Nephron (organoid): ENCODE data around the gene PTPRCAP.

Experiments
- H3K27ac Mint-ChIP-seq, 3 experiments: 2 replicates each; pipeline ENCODE4 v1.8.0; 2020; ENCODE audit warnings: mixed read lengths in 3 of 3, mild to moderate bottlenecking in 2 of 3, moderate library complexity in 1 of 3
- H3K27me3 Mint-ChIP-seq: 2 replicates; pipeline ENCODE4 v1.8.0; 2021; ENCODE audit warnings: low read depth, mild to moderate bottlenecking, moderate library complexity, mixed read lengths
- H3K36me3 Mint-ChIP-seq: 2 replicates; pipeline ENCODE4 v1.8.0; 2020; ENCODE audit warnings: low read depth, mixed read lengths
- H3K4me1 Mint-ChIP-seq: 2 replicates; pipeline ENCODE4 v1.8.0; 2020; ENCODE audit warnings: mixed read lengths
- H3K4me3 Mint-ChIP-seq, 3 experiments: 2 replicates each; pipeline ENCODE4 v1.8.0; 2020; ENCODE audit warnings: mild to moderate bottlenecking in 3 of 3, mixed read lengths in 3 of 3, moderate library complexity in 2 of 3
- H3K9me3 Mint-ChIP-seq: 2 replicates; pipeline ENCODE4 v1.8.0; 2020; ENCODE audit warnings: mixed read lengths
- CTCF ChIP-seq, 3 experiments: fragments of 200-600 bp; sonication (generic); IDR thresholded peaks; one replicate each; pipeline ENCODE4 v1.5.0; 2021; ENCODE audit warnings: antibody characterized with exemption in 3 of 3; ENCODE audit not compliant: unreplicated experiment in 3 of 3

PTPRCAP gene

DNA sequence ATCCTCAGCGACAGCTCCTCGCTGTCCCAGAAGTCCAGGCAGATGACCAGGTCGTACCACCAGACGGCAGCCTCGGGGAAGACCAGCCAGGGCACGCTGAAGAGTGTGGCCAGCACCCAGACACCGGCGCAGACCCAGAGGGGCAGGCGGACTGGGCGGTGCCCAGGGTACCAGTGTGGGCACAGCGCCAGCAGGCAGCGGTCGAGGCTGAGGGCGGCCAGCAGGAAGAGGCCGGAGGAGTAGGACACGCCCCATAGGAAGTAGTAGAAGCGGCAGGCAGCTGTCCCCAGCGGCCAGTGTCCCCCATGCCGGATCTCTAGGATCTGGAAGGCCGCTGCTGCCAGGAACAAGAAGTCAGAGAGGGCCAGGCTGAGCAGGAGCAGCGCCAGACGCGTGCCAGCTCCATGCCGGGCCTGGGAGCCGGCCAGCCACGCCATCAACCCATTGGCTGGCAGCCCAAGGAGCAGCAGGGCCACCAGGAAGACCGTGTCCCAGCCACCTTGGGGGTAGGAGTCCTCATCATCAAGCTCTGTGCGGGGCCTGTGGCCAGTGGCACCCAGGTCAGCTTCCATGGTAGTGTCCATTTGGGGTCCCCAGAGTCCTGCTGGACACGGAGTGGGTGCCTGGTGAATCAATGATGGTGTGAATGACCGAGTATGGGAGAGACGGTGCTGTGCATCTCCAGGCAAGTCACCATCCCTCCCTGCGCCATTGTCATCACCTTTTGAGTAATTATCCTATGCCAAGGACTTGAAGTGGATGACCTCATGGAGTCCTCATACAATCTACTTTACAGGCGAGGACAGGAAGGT, 14.9 kb upstream of the PTPRCAP start, which contains the start of gene GPR152:
Gene GPR152, minus strand, starts transcription at position 589 of the 812 bp plus-strand sequence. Its CDS starts 5 bp downstream, at position 584.
- no peak for TF ChIP-seq CTCF (IDR thresholded peaks at IDR 0.05; ENCODE audit: unreplicated experiment in 3 of 3)
- H3K27me3 Mint-ChIP-seq: peaks cover 5% of the 10 kb centered on the region
- no peaks in the 10 kb centered on the region for H3K36me3 Mint-ChIP-seq
- H3K27ac Mint-ChIP-seq: no peak within 1 kb of the TSS
- no peaks in the 10 kb centered on the region for H3K9me3 Mint-ChIP-seq
- no peaks in the 10 kb centered on the region for H3K4me1 Mint-ChIP-seq
- H3K4me3 Mint-ChIP-seq: no peak within 1 kb of the TSS

DNA sequence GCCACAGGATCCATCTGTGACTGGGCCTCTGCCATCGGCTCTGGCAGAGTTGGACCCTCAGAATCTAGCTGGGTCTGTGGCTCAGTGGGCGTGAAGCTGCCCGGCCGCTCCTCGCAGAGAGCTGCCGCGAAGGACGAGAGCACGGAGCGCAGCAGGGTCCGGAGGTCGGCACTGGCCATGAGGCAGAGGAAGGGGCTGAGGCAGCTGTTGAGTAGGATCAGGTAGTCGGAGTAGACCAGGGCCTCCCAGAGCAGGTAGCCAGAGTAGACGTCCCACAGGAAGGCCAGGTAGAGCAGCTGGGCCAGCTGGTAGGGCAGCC, 14.1 kb upstream of the PTPRCAP start:
- Mint-ChIP-seq H3K4me3 (no peak overlapping the region), H3K27me3 (peaks cover 5% of the 10 kb centered on the region), H3K27ac (no peak overlapping the region), H3K9me3 (no peaks in the 10 kb centered on the region), H3K4me1 (no peaks in the 10 kb centered on the region), H3K36me3 (no peaks in the 10 kb centered on the region)
- TF ChIP-seq CTCF (IDR thresholded peaks at IDR 0.05; ENCODE audit: unreplicated experiment in 3 of 3): no peak

GRCh38 chr11:67450796-67451657, 13.5 kb upstream of the PTPRCAP start:
- TF ChIP-seq CTCF (IDR thresholded peaks at IDR 0.05; ENCODE audit: unreplicated experiment in 3 of 3): no peak
- H3K36me3 Mint-ChIP-seq: no peaks in the 10 kb centered on the region
- H3K4me3 Mint-ChIP-seq: no peak overlapping the region
- H3K27ac Mint-ChIP-seq: no peak overlapping the region
- no peaks in the 10 kb centered on the region for H3K4me1 Mint-ChIP-seq
- no peaks in the 10 kb centered on the region for H3K9me3 Mint-ChIP-seq
- H3K27me3 Mint-ChIP-seq: peaks cover 5% of the 10 kb centered on the region

DNA sequence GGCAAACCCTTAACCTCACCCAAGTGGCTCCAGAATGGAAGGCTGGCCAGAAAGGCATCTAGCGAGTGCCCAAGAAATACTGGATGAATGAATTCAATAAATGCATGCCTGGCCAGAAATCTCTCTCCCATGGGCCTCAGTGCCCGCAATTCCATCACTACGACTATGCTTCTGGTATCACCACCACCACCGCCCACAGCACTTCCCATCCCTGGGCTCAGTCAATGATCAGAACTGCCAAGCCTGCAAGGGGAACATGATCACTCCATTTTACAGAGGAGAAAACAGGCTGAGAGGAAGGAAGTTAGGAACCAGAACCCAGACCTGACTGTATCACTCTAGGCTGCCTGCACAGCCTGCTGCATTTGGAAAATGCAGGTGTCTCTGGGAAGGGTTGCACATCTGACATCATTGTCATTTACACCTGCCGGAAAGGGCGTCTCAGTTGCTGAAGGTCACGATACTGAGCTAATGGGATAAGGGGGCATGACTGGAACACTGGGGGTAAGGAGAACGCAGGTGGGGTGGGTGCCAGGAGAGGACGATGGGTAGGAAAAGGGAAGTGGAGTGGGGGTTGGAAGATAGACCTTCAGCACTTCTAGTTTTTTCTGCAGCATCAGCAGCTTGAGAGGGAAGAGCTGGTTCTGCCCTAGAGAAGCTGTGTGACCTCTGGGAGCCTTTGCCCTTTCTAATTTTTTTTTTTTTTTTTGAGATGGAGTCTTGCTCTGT, 11.8 kb upstream of the PTPRCAP start:
- H3K27ac Mint-ChIP-seq: peak overlapping the region in 2 of 3 experiments; percentile 15 to 21
- no peaks in the 10 kb centered on the region for H3K4me1 Mint-ChIP-seq
- no peaks in the 10 kb centered on the region for H3K9me3 Mint-ChIP-seq
- peaks cover 5% of the 10 kb centered on the region for H3K27me3 Mint-ChIP-seq
- H3K4me3 Mint-ChIP-seq: no peak overlapping the region
- no peak for TF ChIP-seq CTCF (IDR thresholded peaks at IDR 0.05; ENCODE audit: unreplicated experiment in 3 of 3)
- no peaks in the 10 kb centered on the region for H3K36me3 Mint-ChIP-seq

DNA sequence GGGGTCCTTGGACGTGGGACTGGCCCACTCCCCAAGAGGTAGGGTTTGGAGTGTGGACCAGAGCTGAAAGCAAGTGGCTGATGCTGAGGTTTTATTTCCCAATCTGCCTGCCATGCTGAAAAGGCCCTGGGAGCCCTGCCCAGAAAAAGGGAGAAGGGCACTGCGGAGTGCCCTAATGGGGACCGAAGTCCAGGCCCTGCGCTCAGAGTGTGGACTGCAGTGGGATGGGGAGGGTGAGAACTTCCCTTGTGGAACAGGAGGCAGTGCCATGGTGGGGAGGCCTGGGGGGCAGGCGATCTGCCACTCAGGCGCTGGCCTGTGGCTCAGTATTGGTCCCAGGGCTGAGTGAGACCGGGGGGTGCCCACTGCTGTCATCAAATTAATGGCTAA, 10.7 kb upstream of the PTPRCAP start:
- TF ChIP-seq CTCF (IDR thresholded peaks at IDR 0.05; ENCODE audit: unreplicated experiment in 3 of 3): no peak
- H3K36me3 Mint-ChIP-seq: no peaks in the 10 kb centered on the region
- no peaks in the 10 kb centered on the region for H3K4me1 Mint-ChIP-seq
- H3K27ac Mint-ChIP-seq: no peak overlapping the region
- no peaks in the 10 kb centered on the region for H3K9me3 Mint-ChIP-seq
- H3K27me3 Mint-ChIP-seq: peaks cover 5% of the 10 kb centered on the region
- H3K4me3 Mint-ChIP-seq: no peak overlapping the region
